ENCODE measurements around the gene ARIH2. TPM values are rescaled to one million over a fixed set of nuclear protein-coding genes. Genes with fewer than 3 reads are reported as not detected.

Gene ARIH2
- total RNA-seq, 1 donor from 2014 or later, result 124 TPM

DNA sequence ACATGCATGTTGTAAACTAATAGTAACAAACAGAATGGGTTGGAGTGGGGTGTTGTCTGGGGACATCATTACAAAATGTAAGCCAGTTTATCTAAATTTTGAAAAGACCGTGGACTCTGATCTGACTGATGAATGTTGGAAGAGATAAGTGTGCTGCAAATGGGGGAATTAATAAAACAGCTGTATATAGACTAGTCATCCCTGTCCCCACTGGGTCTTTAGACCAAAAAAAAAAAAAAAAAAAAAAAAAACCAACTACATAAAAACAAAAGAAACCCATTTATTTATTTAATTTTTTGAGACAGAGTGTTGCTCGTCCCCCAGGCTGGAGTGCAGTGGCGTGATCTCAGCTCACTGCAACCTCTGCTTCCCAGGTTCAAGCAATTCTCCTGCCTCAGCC is 20.0 kb downstream of the ARIH2 start:
- Histone ChIP-seq H3K27me3 (ENCODE audit: control insufficient read depth, insufficient read depth, low read length) (no peaks in the 10 kb centered on the region), H3K36me3 (ENCODE audit: control insufficient read depth, insufficient read depth, low read length) (no peaks in the 10 kb centered on the region), H3K4me3 (ENCODE audit: low read depth, low read length) (no peak overlapping the region)
- DNase-seq (ENCODE audit: low read depth) (no peak), FAIRE-seq (no peak)
- TF ChIP-seq, protein P1, sequence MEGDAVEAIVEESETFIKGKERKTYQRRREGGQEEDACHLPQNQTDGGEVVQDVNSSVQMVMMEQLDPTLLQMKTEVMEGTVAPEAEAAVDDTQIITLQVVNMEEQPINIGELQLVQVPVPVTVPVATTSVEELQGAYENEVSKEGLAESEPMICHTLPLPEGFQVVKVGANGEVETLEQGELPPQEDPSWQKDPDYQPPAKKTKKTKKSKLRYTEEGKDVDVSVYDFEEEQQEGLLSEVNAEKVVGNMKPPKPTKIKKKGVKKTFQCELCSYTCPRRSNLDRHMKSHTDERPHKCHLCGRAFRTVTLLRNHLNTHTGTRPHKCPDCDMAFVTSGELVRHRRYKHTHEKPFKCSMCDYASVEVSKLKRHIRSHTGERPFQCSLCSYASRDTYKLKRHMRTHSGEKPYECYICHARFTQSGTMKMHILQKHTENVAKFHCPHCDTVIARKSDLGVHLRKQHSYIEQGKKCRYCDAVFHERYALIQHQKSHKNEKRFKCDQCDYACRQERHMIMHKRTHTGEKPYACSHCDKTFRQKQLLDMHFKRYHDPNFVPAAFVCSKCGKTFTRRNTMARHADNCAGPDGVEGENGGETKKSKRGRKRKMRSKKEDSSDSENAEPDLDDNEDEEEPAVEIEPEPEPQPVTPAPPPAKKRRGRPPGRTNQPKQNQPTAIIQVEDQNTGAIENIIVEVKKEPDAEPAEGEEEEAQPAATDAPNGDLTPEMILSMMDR (IDR thresholded peaks at IDR 0.05; ENCODE audit: insufficient read depth, low read length, severe bottlenecking), result no peak

DNA sequence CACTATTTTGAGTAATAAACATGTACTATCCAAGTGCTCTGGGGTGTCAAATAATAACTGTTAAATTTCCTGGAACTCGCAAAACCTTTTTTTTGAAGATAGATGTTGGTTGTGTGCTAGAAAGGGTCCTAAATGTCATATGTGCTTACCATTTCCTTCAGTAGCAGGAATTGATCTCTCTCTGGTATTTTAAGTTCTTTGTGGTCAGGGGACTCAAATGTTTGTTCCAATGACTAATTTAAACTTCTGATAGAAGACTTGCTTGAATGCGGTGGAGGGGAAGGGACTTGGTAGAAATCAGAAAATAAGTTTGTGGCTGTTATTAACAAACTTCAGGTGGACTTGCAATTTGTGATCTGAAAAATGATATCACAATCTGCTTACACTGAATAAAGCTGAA is 26.8 kb downstream of the ARIH2 start:
- TF ChIP-seq, protein P1 (IDR thresholded peaks at IDR 0.05; ENCODE audit: insufficient read depth, low read length, severe bottlenecking), result no peak
- Histone ChIP-seq H3K27me3 (ENCODE audit: control insufficient read depth, insufficient read depth, low read length) (no peaks in the 10 kb centered on the region), H3K36me3 (ENCODE audit: control insufficient read depth, insufficient read depth, low read length) (no peaks in the 10 kb centered on the region), H3K4me3 (ENCODE audit: low read depth, low read length) (no peak overlapping the region)
- FAIRE-seq (no peak), DNase-seq (ENCODE audit: low read depth) (no peak)

DNA sequence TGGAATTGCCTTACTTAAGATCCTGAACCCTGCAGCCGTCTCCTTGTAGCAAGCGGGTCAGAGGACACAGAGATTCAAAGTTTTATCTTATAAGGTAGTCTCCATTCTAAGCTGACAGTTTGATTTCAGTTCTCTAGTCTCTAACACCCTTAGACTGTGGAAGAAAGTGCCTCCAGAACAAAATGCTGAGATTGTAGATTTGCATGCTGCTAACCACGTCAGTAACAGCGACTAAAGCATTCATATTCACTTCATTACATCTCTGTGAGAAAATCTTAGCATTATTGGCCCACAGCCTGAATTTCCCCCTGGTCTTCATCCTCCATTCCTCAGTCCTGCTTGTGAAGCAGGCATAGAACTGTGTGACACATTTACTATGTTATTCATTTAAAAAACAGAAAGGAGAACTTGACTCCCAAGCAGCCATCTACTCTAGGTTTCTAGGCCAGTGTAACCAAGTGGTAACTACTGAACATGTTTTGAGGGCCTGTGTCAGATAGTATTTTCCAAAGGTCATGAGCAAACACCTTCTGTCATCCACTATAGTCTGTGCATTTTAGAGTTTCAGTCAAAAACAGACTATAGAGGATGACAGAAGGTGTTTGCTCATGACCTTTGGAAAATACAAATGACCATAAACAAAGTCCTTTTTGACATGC is 27.4 kb downstream of the ARIH2 start:
- Histone ChIP-seq H3K27me3 (ENCODE audit: control insufficient read depth, insufficient read depth, low read length) (no peaks in the 10 kb centered on the region), H3K4me3 (ENCODE audit: low read depth, low read length) (no peak overlapping the region), H3K36me3 (ENCODE audit: control insufficient read depth, insufficient read depth, low read length) (no peaks in the 10 kb centered on the region)
- TF ChIP-seq, protein P1 (IDR thresholded peaks at IDR 0.05; ENCODE audit: insufficient read depth, low read length, severe bottlenecking), result no peak
- FAIRE-seq (no peak), DNase-seq (ENCODE audit: low read depth) (no peak)

DNA sequence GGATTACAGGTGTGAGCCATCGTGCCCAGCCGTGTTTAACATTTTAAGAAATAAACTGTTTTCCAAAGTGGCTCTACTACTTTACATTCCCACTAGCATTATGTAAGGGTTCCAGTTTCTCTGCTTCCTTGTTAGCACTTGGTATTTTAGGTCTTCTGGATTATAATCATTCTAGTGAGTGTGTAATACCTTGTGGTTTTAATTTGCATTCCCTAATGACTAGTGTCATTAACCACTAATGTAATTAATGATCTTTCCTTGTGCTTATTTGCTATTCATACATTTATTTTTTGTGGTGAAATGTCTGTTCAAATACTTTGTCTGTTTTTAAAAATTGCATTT is 30.7 kb downstream of the ARIH2 start:
- TF ChIP-seq, protein P1 (IDR thresholded peaks at IDR 0.05; ENCODE audit: insufficient read depth, low read length, severe bottlenecking), result no peak
- DNase-seq (ENCODE audit: low read depth), result peak; percentile 4
- Histone ChIP-seq H3K27me3 (ENCODE audit: control insufficient read depth, insufficient read depth, low read length) (no peaks in the 10 kb centered on the region), H3K36me3 (ENCODE audit: control insufficient read depth, insufficient read depth, low read length) (peaks cover 3% of the 10 kb centered on the region), H3K4me3 (ENCODE audit: low read depth, low read length) (no peak overlapping the region)
- no peak for FAIRE-seq

DNA sequence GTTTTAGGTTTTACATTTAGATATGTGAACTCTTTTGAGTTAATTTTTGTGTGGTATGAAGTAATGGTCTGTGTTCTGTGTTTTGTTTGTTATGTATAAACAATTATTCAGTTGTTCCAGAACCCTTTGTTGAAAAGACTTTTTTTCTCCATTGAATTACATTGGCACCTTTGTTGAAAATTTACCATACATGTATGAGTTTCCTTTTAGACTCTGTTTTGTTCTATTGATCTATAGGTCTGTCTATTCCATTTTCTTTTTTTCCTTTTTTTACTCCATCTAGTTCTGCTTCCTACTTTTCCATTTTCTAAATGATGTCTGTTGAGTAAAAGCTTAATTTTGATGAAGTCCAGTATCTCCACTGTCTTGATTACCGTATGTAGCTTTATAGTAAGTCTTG is 31.4 kb downstream of the ARIH2 start:
- Histone ChIP-seq H3K27me3 (ENCODE audit: control insufficient read depth, insufficient read depth, low read length) (no peaks in the 10 kb centered on the region), H3K4me3 (ENCODE audit: low read depth, low read length) (no peak overlapping the region), H3K36me3 (ENCODE audit: control insufficient read depth, insufficient read depth, low read length) (peaks cover 3% of the 10 kb centered on the region)
- no peak for FAIRE-seq
- TF ChIP-seq, protein P1 (IDR thresholded peaks at IDR 0.05; ENCODE audit: insufficient read depth, low read length, severe bottlenecking), result no peak
- no peak for DNase-seq (ENCODE audit: low read depth)

DNA sequence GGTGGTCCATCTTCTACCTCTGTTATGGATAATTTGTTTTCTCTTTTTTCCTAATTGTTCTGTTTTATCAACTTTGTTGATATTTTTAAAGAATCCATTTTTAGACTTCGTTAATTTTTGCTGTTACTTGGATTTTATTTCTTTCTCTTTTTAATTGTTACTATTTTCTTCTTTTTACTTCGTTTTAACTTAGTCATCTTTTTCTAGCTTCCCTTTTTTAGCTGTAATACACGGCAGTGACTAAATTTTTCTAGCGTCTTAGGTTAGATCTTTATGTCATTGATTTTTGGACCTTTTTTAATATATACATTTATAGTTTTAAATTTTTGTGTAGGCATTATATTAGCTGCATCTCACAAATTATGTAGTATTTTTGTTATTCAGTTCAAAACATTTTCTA is 33.1 kb downstream of the ARIH2 start:
- Histone ChIP-seq H3K27me3 (ENCODE audit: control insufficient read depth, insufficient read depth, low read length) (no peaks in the 10 kb centered on the region), H3K36me3 (ENCODE audit: control insufficient read depth, insufficient read depth, low read length) (peaks cover 3% of the 10 kb centered on the region), H3K4me3 (ENCODE audit: low read depth, low read length) (no peak overlapping the region)
- TF ChIP-seq, protein P1 (IDR thresholded peaks at IDR 0.05; ENCODE audit: insufficient read depth, low read length, severe bottlenecking), result no peak
- FAIRE-seq (no peak), DNase-seq (ENCODE audit: low read depth) (no peak)
